MCF 10A (cell line): Measurements from ENCODE around the gene RNF187. TPM values are rescaled to one million over a fixed set of nuclear protein-coding genes. Genes with fewer than 3 reads are reported as not detected.
"Not testable (repeated sequence)": the region's sequence is repeated elsewhere in the genome, so short reads cannot be mapped to it uniquely, and the experiment has no call there.

Experiments used
- BruUV-seq: library from RNA; stranded (reverse); fragments of 400-500 nt; replicated peaks from 2 replicates; lab custom pipeline; 2021; lab: Mats Ljungman, UMichigan
- CTCF ChIA-PET: fragments of 300-600 bp; sonication (Branson Sonifier 250); formaldehyde crosslinking; extraction: SDS; loops from one replicate; lab custom pipeline; 2021; ENCODE audit warnings: antibody characterized with exemption, inconsistent platforms; lab: Yijun Ruan, JAX
- POLR2A ChIA-PET: fragments of 300-600, 350-650 bp; sonication (Branson Sonifier 250); formaldehyde crosslinking; extraction: SDS; loops from one replicate; lab custom pipeline; 2020; ENCODE audit warnings: antibody characterized with exemption, inconsistent platforms; lab: Yijun Ruan, JAX
- DNase-seq: peaks from one replicate; pipeline ENCODE4 v3.0.0-alpha.2; 2018; ENCODE audit not compliant: unreplicated experiment
- H3K27ac Mint-ChIP-seq: one replicate; pipeline ENCODE4 v1.8.0; 2022; ENCODE audit warnings: mild to moderate bottlenecking, low read depth, mixed read lengths; ENCODE audit not compliant: unreplicated experiment
- H3K27me3 Mint-ChIP-seq: one replicate; pipeline ENCODE4 v1.8.0; 2022; ENCODE audit warnings: mixed read lengths; ENCODE audit not compliant: insufficient read depth, unreplicated experiment
- H3K36me3 Mint-ChIP-seq: one replicate; pipeline ENCODE4 v1.8.0; 2022; ENCODE audit warnings: mild to moderate bottlenecking, moderate library complexity, mixed read lengths; ENCODE audit not compliant: insufficient read depth, unreplicated experiment
- H3K4me1 Mint-ChIP-seq: one replicate; pipeline ENCODE4 v1.8.0; 2022; ENCODE audit warnings: mixed read lengths; ENCODE audit not compliant: insufficient read depth, unreplicated experiment
- H3K4me3 Mint-ChIP-seq: one replicate; pipeline ENCODE4 v1.8.0; 2022; ENCODE audit warnings: mild to moderate bottlenecking, moderate library complexity, mixed read lengths; ENCODE audit not compliant: unreplicated experiment
- H3K9me3 Mint-ChIP-seq: one replicate; pipeline ENCODE4 v1.8.0; 2022; ENCODE audit warnings: mixed read lengths; ENCODE audit not compliant: unreplicated experiment
- CTCF ChIP-seq: fragments of 200-600 bp; IDR thresholded peaks from one replicate; pipeline ENCODE4 v1.8.0; 2022; ENCODE audit warnings: antibody characterized with exemption, mild to moderate bottlenecking; ENCODE audit not compliant: unreplicated experiment
- intact Hi-C: fragments of 100-400 bp; cut with micrococcal nuclease; formaldehyde crosslinking; loops from 2 replicates; pipeline ENCODE4 v1.14.1; 2022
- total RNA-seq: library from RNA; stranded (reverse); gene quantifications from 2 replicates; pipeline ENCODE4 v1.2.3, GENCODE V29; 2022

The RNF187 gene
- total RNA-seq, 1 experiment from 2014 or later = 167 TPM

GRCh38 chr1:228500901-228501871 lies 14.0 kb downstream of the RNF187 start:
- Mint-ChIP-seq H3K9me3 (no peaks in the 10 kb centered on the region), H3K36me3 (peaks cover 18% of the 10 kb centered on the region), H3K4me1 (peaks cover 10% of the 10 kb centered on the region), H3K27me3 (no peaks in the 10 kb centered on the region), H3K4me3 (peak overlapping the region; percentile 20), H3K27ac (no peak overlapping the region)
- BruUV-seq = no TSS peak
- peak; percentile 99 for TF ChIP-seq CTCF
- intact Hi-C loops = loop anchor here (1.0 to 5.0 kb wide), 2 partner anchors 43 to 124 kb away; a partner anchor contains a TSS
- CTCF ChIA-PET = interaction anchor here (0.5 to 4.0 kb wide), 45 partner anchors 9 to 1402 kb away, joined by 3 to 86 read pairs (median 4); partner anchors contain the start of gene RNF187
- POLR2A ChIA-PET = interaction anchor here (1.0 to 5.7 kb wide), 7 partner anchors 11 to 392 kb away, joined by 3 to 52 read pairs (median 4); partner anchors contain the start of gene RNF187
- peak; percentile 97 for DNase-seq

- no TSS peak for BruUV-seq
- intact Hi-C loops = loop anchor here (5.0 kb wide), 1 partner anchor 125 kb away; no protein-coding TSS in a partner anchor
Observed at GRCh38 chr1:228502522-228502921, 15.3 kb downstream of the RNF187 start.

GRCh38 chr1:228505944-228506343 lies 18.8 kb downstream of the RNF187 start:
- H3K36me3 Mint-ChIP-seq, BruUV-seq, H3K4me1 Mint-ChIP-seq, CTCF ChIA-PET, intact Hi-C loops, DNase-seq, H3K4me3 Mint-ChIP-seq, H3K9me3 Mint-ChIP-seq, H3K27ac Mint-ChIP-seq: not testable (repeated sequence)
- POLR2A ChIA-PET = interaction anchor here (0.6 to 1.0 kb wide), 3 partner anchors 20 to 445 kb away, joined by 3 read pairs; no protein-coding TSS in a partner anchor
- peaks cover 23% of the 10 kb centered on the region for H3K27me3 Mint-ChIP-seq

More at GRCh38 chr1:228502522-228502921, 15.3 kb downstream of the RNF187 start:
- no peak overlapping the region for H3K27ac Mint-ChIP-seq
- H3K4me1 Mint-ChIP-seq = peaks cover 8% of the 10 kb centered on the region
- peaks cover 9% of the 10 kb centered on the region for H3K36me3 Mint-ChIP-seq
- no peak overlapping the region for H3K4me3 Mint-ChIP-seq
- DNase-seq = no peak
- POLR2A ChIA-PET = no interaction called here
- no peaks in the 10 kb centered on the region for H3K9me3 Mint-ChIP-seq
- H3K27me3 Mint-ChIP-seq = no peaks in the 10 kb centered on the region
- TF ChIP-seq CTCF = no peak
- CTCF ChIA-PET = interaction anchor here (0.6 to 4.0 kb wide), 5 partner anchors 10 to 381 kb away, joined by 3 to 86 read pairs (median 9); no protein-coding TSS in a partner anchor

- Mint-ChIP-seq H3K27ac (no peak overlapping the region), H3K27me3 (peaks cover 31% of the 10 kb centered on the region), H3K4me3 (no peak overlapping the region), H3K9me3 (no peaks in the 10 kb centered on the region), H3K4me1 (peaks cover 13% of the 10 kb centered on the region), H3K36me3 (no peaks in the 10 kb centered on the region)
- BruUV-seq = no TSS peak
- CTCF ChIA-PET = interaction anchor here (0.9 to 2.0 kb wide), 5 partner anchors 10 to 504 kb away, joined by 3 to 6 read pairs (median 3); no protein-coding TSS in a partner anchor
- no peak for DNase-seq
- intact Hi-C loops = no loop called here
- POLR2A ChIA-PET = no interaction called here
- TF ChIP-seq CTCF = no peak
Observed at GRCh38 chr1:228507961-228508652, 20.9 kb downstream of the RNF187 start.
